ENCODE measurements around the gene DIAPH1. TPM values are rescaled to one million over a fixed set of nuclear protein-coding genes. Genes with fewer than 3 reads are reported as not detected.

DIAPH1 gene
- total RNA-seq, 4 donors from 2014 or later: 48.2 to 65.0 (median 55.0) TPM

DNA sequence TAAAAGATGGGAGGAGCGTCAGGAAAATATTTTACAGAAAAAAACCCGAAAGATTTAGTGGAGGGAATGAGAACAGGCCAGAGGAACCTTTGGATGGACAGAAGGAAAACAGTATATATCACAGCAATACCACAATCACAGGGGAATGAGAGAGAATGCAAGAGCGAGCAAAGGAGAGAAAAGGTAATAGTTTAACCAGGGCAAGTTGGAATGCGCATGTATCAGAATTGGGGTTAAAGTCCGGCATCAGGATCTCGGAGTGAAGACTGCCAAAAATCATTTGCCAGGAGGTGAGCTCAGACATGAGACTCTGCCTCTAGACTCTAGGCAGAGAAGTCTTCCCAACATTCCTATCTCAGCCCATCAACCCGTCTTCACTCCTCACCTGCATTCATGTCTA is 93.1 kb downstream of the DIAPH1 start:
- TF ChIP-seq, protein P1, sequence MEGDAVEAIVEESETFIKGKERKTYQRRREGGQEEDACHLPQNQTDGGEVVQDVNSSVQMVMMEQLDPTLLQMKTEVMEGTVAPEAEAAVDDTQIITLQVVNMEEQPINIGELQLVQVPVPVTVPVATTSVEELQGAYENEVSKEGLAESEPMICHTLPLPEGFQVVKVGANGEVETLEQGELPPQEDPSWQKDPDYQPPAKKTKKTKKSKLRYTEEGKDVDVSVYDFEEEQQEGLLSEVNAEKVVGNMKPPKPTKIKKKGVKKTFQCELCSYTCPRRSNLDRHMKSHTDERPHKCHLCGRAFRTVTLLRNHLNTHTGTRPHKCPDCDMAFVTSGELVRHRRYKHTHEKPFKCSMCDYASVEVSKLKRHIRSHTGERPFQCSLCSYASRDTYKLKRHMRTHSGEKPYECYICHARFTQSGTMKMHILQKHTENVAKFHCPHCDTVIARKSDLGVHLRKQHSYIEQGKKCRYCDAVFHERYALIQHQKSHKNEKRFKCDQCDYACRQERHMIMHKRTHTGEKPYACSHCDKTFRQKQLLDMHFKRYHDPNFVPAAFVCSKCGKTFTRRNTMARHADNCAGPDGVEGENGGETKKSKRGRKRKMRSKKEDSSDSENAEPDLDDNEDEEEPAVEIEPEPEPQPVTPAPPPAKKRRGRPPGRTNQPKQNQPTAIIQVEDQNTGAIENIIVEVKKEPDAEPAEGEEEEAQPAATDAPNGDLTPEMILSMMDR (IDR thresholded peaks at IDR 0.05; ENCODE audit: low read depth): no peak

GRCh38 chr5:141524604-141525597 is 93.9 kb downstream of the DIAPH1 start:
- TF ChIP-seq, protein P1 (IDR thresholded peaks at IDR 0.05; ENCODE audit: low read depth): no peak

DNA sequence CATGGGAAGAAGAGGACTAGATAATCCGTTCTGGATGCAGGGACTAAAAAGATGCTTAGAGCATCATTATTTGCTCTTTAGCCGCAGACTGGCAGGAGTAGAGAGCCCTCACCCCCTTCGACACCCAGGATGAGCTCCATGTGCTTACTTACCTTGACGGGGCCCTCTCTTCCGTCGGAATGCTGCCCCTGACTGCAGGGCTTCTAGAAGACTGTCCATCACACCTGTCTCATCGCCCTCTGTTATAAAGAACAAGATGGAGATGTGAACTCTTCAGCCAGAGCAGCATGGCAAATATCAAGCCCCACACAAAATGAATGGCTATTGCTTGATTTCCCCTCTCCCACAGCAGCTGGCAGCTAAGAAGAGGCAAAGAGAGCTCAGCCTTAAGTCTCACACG is 94.8 kb downstream of the DIAPH1 start:
- TF ChIP-seq, protein P1 (IDR thresholded peaks at IDR 0.05; ENCODE audit: low read depth): no peak

GRCh38 chr5:141522301-141522700 is 96.5 kb downstream of the DIAPH1 start:
- TF ChIP-seq, protein P1 (IDR thresholded peaks at IDR 0.05; ENCODE audit: low read depth): no peak

DNA sequence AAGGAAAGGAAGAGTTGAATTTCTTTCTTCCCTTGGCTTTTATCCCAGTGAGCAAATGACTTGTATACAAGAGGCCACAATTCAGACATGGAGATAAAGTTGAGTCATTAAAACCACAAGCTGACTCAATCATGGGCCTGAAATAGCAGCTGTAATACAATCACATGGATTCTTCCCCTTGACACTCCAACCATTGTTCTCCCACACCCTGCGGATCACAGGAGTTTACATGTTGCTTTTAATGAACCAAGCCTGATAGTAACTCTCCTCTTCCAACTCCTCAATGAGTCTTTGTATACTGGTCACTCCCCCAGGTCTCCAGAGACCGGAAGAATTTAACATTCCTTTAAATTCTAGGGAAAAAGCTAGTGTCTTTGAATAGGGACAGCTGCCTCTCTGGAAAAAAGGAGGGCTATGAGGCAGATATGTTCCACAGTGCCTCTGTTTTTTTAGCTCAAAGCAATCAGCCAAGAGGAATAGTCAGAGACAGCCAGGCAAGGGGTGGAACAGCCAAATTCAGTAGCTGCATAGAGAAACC is 97.5 kb downstream of the DIAPH1 start:
- TF ChIP-seq, protein P1 (IDR thresholded peaks at IDR 0.05; ENCODE audit: low read depth): no peak

- TF ChIP-seq, protein P1 (IDR thresholded peaks at IDR 0.05; ENCODE audit: low read depth): no peak
These were observed 98.9 kb downstream of the DIAPH1 start for GRCh38 chr5:141519605-141520565.
